Glutamatergic neuron (in vitro differentiated cells): ENCODE results near the gene ENOSF1. TPM values are rescaled to one million over a fixed set of nuclear protein-coding genes. Genes with fewer than 3 reads are reported as not detected.
"Not testable (repeated sequence)": the region's sequence is repeated elsewhere in the genome, so short reads cannot be mapped to it uniquely, and the experiment has no call there.

ENCODE experiments used
- DNase-seq: peaks from one replicate; pipeline ENCODE4 v3.0.0; 2022
- H3K27ac Mint-ChIP-seq: one replicate; pipeline ENCODE4 v1.8.0; 2020; ENCODE audit warnings: mild to moderate bottlenecking, mixed read lengths, inconsistent platforms; ENCODE audit not compliant: unreplicated experiment
- H3K27me3 Mint-ChIP-seq: one replicate; pipeline ENCODE4 v1.8.0; 2020; ENCODE audit warnings: mild to moderate bottlenecking, moderate library complexity, mixed read lengths, inconsistent platforms; ENCODE audit not compliant: unreplicated experiment
- H3K36me3 Mint-ChIP-seq: one replicate; pipeline ENCODE4 v1.8.0; 2020; ENCODE audit warnings: mild to moderate bottlenecking, mixed read lengths, inconsistent platforms; ENCODE audit not compliant: unreplicated experiment
- H3K4me1 Mint-ChIP-seq: one replicate; pipeline ENCODE4 v1.8.0; 2020; ENCODE audit warnings: mild to moderate bottlenecking, low read depth, mixed read lengths, inconsistent platforms; ENCODE audit not compliant: unreplicated experiment
- H3K4me3 Mint-ChIP-seq: one replicate; pipeline ENCODE4 v1.8.0; 2020; ENCODE audit warnings: mild to moderate bottlenecking, mixed read lengths, inconsistent platforms; ENCODE audit not compliant: unreplicated experiment
- H3K9me3 Mint-ChIP-seq: one replicate; pipeline ENCODE4 v1.8.0; 2020; ENCODE audit warnings: mild to moderate bottlenecking, moderate library complexity, mixed read lengths, inconsistent platforms; ENCODE audit not compliant: unreplicated experiment
- CTCF ChIP-seq: fragments of 200-600 bp; sonication (generic); IDR thresholded peaks from one replicate; pipeline ENCODE4 v1.5.0; 2021; ENCODE audit not compliant: partially characterized antibody, unreplicated experiment
- long read RNA-seq: library from polyadenylated mRNA; unstranded; transcript quantifications from one replicate; pipeline ENCODE4 v2.0.0, GENCODE V29; 2020; ENCODE audit not compliant: unreplicated experiment
- total RNA-seq: library from RNA; stranded (reverse); fragmentation: NEBNext Ultra II Directional; extraction: Animal tissue kit (Norgen Biotek cat#: 25700); gene quantifications from one replicate; pipeline ENCODE4 v1.2.1, GENCODE V29; 2021; ENCODE audit not compliant: unreplicated experiment

ENOSF1 gene
- total RNA-seq = 9.7 TPM
- long read RNA-seq, partial matches to known transcripts = 0 of 3 reads
- long read RNA-seq, other reads (novel, unspliced or antisense) = 2 of 3 reads

GRCh38 chr18:712401-713134 is at the start of gene ENOSF1:
TSS of gene ENOSF1 (minus strand) at chr18:712630. CDS start at chr18:712587, 43 bp downstream.
- Mint-ChIP-seq H3K9me3 (no peaks in the 10 kb centered on the region), H3K27ac (no peak within 1 kb of the TSS), H3K27me3 (peaks cover 11% of the 10 kb centered on the region), H3K36me3 (peaks cover 3% of the 10 kb centered on the region), H3K4me1 (no peaks in the 10 kb centered on the region), H3K4me3 (peak within 1 kb of the TSS; percentile 68)
- peak; percentile 91 for DNase-seq
- peak; percentile 93 for TF ChIP-seq CTCF

GRCh38 chr18:759864-760263 is 47.4 kb upstream of the ENOSF1 start:
- H3K27ac Mint-ChIP-seq, H3K9me3 Mint-ChIP-seq, H3K4me3 Mint-ChIP-seq: not testable (repeated sequence)

GRCh38 chr18:755506-755905 is 43.1 kb upstream of the ENOSF1 start:
- H3K4me3 Mint-ChIP-seq = no peak overlapping the region
- H3K27me3 Mint-ChIP-seq = no peaks in the 10 kb centered on the region
- H3K9me3 Mint-ChIP-seq = no peaks in the 10 kb centered on the region
- no peak overlapping the region for H3K27ac Mint-ChIP-seq
- TF ChIP-seq CTCF = no peak
- DNase-seq = no peak
- no peaks in the 10 kb centered on the region for H3K36me3 Mint-ChIP-seq
- H3K4me1 Mint-ChIP-seq = no peaks in the 10 kb centered on the region

More at GRCh38 chr18:759864-760263, 47.4 kb upstream of the ENOSF1 start:
- not testable (repeated sequence) for H3K36me3 Mint-ChIP-seq, DNase-seq, H3K4me1 Mint-ChIP-seq, H3K27me3 Mint-ChIP-seq

GRCh38 chr18:754656-755055 is 42.2 kb upstream of the ENOSF1 start:
- TF ChIP-seq CTCF = no peak
- H3K4me1 Mint-ChIP-seq = no peaks in the 10 kb centered on the region
- no peak overlapping the region for H3K27ac Mint-ChIP-seq
- no peak overlapping the region for H3K4me3 Mint-ChIP-seq
- H3K27me3 Mint-ChIP-seq = no peaks in the 10 kb centered on the region
- H3K36me3 Mint-ChIP-seq = no peaks in the 10 kb centered on the region
- H3K9me3 Mint-ChIP-seq = no peaks in the 10 kb centered on the region
- no peak for DNase-seq

GRCh38 chr18:750456-750855 is 38.0 kb upstream of the ENOSF1 start:
- DNase-seq = no peak
- Mint-ChIP-seq H3K4me3 (no peak overlapping the region), H3K27me3 (no peaks in the 10 kb centered on the region), H3K4me1 (no peaks in the 10 kb centered on the region), H3K9me3 (no peaks in the 10 kb centered on the region), H3K27ac (no peak overlapping the region), H3K36me3 (no peaks in the 10 kb centered on the region)
- no peak for TF ChIP-seq CTCF
